HL-60 (cell line): ENCODE results near the gene PTMA.
"Not testable (repeated sequence)": the region's sequence is repeated elsewhere in the genome, so short reads cannot be mapped to it uniquely, and the experiment has no call there.

Experiments used
- DNase-seq, 2 experiments: peaks; one replicate each; pipeline ENCODE4 v3.0.0-alpha.2; 2010 to 2020; ENCODE audit warnings: low read depth in 1 of 2, low spot score in 1 of 2
- H3K27ac ChIP-seq: fragments of 250-450 bp; sonication (Bioruptor Pico); replicated peaks from 2 replicates; pipeline ENCODE4 v1.5.1; 2020; ENCODE audit warnings: mild to moderate bottlenecking, moderate library complexity
- H3K27me3 ChIP-seq: fragments of 250-450 bp; sonication (Bioruptor Pico); 2 replicates; pipeline ENCODE4 v1.5.1; 2021; ENCODE audit warnings: mild to moderate bottlenecking, moderate library complexity; ENCODE audit not compliant: insufficient read depth, poor library complexity, severe bottlenecking
- H3K4me3 ChIP-seq: replicated peaks from 2 replicates; pipeline ENCODE4 v1.5.1; 2011; ENCODE audit warnings: mild to moderate bottlenecking, control low read depth, low read length; ENCODE audit not compliant: insufficient read depth
- GABPA ChIP-seq: IDR thresholded peaks from 2 replicates; pipeline ENCODE4 v1.6.1; 2012; ENCODE audit warnings: low read depth
- POLR2AphosphoS5 ChIP-seq: IDR thresholded peaks from 2 replicates; pipeline ENCODE4 v1.6.1; 2012; ENCODE audit warnings: low read depth
- SPI1 ChIP-seq: IDR thresholded peaks from 2 replicates; pipeline ENCODE4 v1.6.1; 2012; ENCODE audit warnings: low read depth, mild to moderate bottlenecking, borderline replicate concordance
- long read RNA-seq: library from polyadenylated mRNA; unstranded; transcript quantifications from one replicate; pipeline ENCODE4 v2.0.0, GENCODE V29; 2020
- TF ChIP-seq, protein P1 (sequence below): IDR thresholded peaks from 2 replicates; pipeline ENCODE4 v1.6.1; 2012; ENCODE audit warnings: low read depth; ENCODE audit not compliant: insufficient replicate concordance
- TF ChIP-seq, protein P2 (sequence below): IDR thresholded peaks from one replicate; pipeline ENCODE4 v1.5.1; 2011; ENCODE audit warnings: low read length, control low read depth, inconsistent platforms; ENCODE audit not compliant: insufficient read depth

The PTMA gene, protein sequence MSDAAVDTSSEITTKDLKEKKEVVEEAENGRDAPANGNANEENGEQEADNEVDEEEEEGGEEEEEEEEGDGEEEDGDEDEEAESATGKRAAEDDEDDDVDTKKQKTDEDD
- long read RNA-seq, transcript PTMA-201 (5 exons, 1,212 nt): minor isoform, 82 of 1,087 reads
- long read RNA-seq, transcript PTMA-202 (5 exons, 1,221 nt): major isoform, 962 of 1,087 reads
- long read RNA-seq, partial matches to known transcripts: 16 of 1,087 reads
- long read RNA-seq, other reads (novel, unspliced or antisense): 25 of 1,087 reads

DNA sequence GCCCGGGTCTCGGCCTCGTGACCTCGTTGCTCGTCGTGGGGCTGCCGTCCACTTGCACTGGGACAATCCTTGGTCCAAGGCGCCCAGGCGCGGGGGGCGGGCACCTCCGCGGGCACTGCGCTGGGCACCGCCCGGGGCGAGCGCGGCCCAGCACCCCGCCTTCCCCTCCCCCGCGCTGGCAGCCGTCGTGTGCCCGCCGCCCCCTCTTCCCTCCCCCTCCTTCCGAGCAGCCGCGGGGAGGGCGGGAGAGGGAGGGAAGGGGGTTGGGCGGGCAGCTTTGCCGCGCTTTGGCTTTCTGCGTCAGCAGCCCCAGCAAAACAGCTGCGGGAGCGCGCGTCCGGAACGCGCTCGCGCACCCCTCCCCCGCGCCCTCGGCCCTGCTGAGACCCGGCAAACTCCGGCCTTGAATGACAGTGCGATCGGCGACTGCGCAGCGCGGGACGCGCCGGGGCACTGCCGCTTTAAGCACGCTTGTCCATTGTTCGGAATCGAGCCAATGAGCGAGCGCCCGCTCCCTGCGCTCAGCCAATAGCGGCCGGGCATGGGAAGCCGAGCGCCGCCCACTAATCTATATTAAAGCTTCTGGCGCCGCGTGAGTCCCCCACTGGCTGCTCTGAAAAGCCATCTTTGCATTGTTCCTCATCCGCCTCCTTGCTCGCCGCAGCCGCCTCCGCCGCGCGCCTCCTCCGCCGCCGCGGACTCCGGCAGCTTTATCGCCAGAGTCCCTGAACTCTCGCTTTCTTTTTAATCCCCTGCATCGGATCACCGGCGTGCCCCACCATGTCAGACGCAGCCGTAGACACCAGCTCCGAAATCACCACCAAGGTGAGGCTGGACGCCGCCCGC is at the start of gene PTMA:
TSS of gene PTMA (plus strand) at position 599 of the 846 bp plus-strand sequence. CDS start at position 781, 182 bp downstream.
- peak within 1 kb of the TSS; percentile 80 for H3K4me3 ChIP-seq
- peak; percentile 99 to 100 for DNase-seq
- H3K27ac ChIP-seq: peak within 1 kb of the TSS; percentile 100
- no peaks in the 10 kb centered on the region for H3K27me3 ChIP-seq
- TF ChIP-seq, protein P1, sequence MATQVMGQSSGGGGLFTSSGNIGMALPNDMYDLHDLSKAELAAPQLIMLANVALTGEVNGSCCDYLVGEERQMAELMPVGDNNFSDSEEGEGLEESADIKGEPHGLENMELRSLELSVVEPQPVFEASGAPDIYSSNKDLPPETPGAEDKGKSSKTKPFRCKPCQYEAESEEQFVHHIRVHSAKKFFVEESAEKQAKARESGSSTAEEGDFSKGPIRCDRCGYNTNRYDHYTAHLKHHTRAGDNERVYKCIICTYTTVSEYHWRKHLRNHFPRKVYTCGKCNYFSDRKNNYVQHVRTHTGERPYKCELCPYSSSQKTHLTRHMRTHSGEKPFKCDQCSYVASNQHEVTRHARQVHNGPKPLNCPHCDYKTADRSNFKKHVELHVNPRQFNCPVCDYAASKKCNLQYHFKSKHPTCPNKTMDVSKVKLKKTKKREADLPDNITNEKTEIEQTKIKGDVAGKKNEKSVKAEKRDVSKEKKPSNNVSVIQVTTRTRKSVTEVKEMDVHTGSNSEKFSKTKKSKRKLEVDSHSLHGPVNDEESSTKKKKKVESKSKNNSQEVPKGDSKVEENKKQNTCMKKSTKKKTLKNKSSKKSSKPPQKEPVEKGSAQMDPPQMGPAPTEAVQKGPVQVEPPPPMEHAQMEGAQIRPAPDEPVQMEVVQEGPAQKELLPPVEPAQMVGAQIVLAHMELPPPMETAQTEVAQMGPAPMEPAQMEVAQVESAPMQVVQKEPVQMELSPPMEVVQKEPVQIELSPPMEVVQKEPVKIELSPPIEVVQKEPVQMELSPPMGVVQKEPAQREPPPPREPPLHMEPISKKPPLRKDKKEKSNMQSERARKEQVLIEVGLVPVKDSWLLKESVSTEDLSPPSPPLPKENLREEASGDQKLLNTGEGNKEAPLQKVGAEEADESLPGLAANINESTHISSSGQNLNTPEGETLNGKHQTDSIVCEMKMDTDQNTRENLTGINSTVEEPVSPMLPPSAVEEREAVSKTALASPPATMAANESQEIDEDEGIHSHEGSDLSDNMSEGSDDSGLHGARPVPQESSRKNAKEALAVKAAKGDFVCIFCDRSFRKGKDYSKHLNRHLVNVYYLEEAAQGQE: peak; percentile 76
- TF ChIP-seq POLR2AphosphoS5: peak; percentile 98
- TF ChIP-seq SPI1: no peak; the same call in 1 of the 2 replicates
- 0 out of 2 replicates have a peak, but pooled peaks have one; percentile 8 for TF ChIP-seq GABPA
- TF ChIP-seq, protein P2, sequence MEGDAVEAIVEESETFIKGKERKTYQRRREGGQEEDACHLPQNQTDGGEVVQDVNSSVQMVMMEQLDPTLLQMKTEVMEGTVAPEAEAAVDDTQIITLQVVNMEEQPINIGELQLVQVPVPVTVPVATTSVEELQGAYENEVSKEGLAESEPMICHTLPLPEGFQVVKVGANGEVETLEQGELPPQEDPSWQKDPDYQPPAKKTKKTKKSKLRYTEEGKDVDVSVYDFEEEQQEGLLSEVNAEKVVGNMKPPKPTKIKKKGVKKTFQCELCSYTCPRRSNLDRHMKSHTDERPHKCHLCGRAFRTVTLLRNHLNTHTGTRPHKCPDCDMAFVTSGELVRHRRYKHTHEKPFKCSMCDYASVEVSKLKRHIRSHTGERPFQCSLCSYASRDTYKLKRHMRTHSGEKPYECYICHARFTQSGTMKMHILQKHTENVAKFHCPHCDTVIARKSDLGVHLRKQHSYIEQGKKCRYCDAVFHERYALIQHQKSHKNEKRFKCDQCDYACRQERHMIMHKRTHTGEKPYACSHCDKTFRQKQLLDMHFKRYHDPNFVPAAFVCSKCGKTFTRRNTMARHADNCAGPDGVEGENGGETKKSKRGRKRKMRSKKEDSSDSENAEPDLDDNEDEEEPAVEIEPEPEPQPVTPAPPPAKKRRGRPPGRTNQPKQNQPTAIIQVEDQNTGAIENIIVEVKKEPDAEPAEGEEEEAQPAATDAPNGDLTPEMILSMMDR: no peak

- H3K27ac ChIP-seq, DNase-seq, H3K27me3 ChIP-seq, H3K4me3 ChIP-seq: not testable (repeated sequence)
These were observed 48.3 kb upstream of the PTMA start for GRCh38 chr2:231660073-231660472.

- no peak for DNase-seq
- Histone ChIP-seq H3K27me3 (no peaks in the 10 kb centered on the region), H3K27ac (no peak overlapping the region), H3K4me3 (no peak overlapping the region)
- TF ChIP-seq, protein P2: no peak
- TF ChIP-seq, protein P1: no peak
- TF ChIP-seq POLR2AphosphoS5 (no peak), GABPA (no peak), SPI1 (no peak)
These were observed 47.5 kb upstream of the PTMA start for GRCh38 chr2:231660860-231661259.

DNA sequence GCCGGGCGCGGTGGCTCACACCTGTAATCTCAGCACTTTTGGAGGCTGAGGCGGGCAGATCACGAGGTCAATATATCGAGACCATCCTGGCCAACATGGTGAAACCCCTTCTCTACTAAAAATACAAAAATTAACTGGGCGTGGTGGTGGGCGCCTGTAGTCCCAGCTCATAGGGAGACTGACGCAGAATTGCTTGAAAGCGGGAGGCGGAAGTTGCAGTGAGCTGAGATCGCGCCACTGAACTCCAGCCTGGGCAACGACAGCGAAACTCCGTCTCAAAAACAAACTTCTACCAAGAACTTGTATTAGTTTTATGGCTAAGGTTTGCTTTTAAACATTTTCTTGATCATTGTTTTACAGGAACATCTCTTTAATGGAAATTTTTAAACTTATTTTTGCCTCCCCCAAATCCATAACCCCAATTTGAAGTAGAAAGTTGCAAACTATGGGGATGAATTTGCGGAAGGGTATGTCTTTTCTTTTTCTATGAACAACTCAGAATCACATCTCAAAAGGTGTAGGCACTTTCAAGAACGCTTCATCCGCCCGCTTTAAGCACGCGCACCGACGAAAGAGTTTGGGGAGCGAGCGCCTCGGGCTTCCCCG is 46.8 kb upstream of the PTMA start:
- peak overlapping the region; percentile 4; the same call in 1 of the 2 replicates for H3K4me3 ChIP-seq
- DNase-seq: no peak
- H3K27me3 ChIP-seq: no peaks in the 10 kb centered on the region
- H3K27ac ChIP-seq: peak overlapping the region; percentile 62
- TF ChIP-seq GABPA (no peak), POLR2AphosphoS5 (no peak), SPI1 (no peak)
- TF ChIP-seq, protein P2: no peak
- TF ChIP-seq, protein P1: no peak
